ENCODE measurements around the gene TBC1D9B. TPM values are rescaled to one million over a fixed set of nuclear protein-coding genes. Genes with fewer than 3 reads are reported as not detected.

Gene TBC1D9B
- total and polyA plus RNA-seq, 2 of the 13 experiments (the other 11 are each of a cell fraction or from before 2014, with no cell fraction given), result 35.0 to 50.0 TPM

DNA sequence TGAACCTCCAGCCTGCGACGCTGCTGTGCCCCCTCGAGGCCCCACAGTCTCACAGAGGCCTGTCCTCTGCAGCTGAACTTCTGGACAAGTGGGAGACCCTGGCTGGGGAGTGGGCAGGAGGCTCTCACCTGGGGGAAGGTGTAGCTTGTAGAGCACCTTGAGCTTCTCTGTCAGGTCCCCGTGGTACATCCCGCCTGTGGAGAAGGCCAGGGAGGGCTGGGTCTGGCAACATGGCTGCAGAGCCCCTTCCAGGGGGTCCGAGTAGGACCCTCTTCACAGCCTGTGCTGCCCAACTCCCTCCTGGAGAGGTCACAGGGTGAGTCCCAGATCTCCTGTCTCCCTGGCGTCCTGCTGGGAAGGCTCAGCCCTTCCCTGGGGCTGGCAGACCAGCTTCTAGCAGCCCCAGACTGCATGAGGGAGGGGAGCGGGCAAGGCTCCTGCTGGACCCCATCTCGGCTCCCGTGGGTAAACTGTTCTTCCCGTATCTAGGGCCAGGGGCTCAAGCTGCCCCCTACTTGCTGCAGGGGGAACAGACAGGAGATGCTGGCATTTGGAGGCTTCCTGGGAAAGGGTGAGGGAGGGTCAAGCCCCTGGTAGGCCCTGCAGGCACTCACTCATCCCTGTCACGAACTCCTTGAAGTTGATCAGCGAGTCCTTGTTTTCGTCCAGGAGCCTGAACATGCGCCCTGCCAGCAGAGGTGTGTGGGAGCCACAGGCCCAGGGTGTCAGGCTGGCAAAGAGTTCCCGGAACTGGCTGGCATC lies 37.9 kb downstream of the TBC1D9B start:
- POLR2A ChIA-PET, result no interaction called here
- no peak overlapping the region for H3K4me2 ChIP-seq (ENCODE audit: low read depth, low read length)
- H3K9me3 ChIP-seq (ENCODE audit: low read length), result no peaks in the 10 kb centered on the region
- in situ Hi-C loops (cut with HindIII; ENCODE audit: extremely low pct_ligation_motif_present, low pct_unique_long_range_greater_than_20kb), result no loop called here
- H3K36me3 ChIP-seq (replicated peaks in 1 of 2; ENCODE audit: control insufficient read depth in 1 of 2, insufficient read depth in 2 of 2, low read length in 2 of 2), result peaks cover 28 to 44% of the 10 kb centered on the region in 2 experiments; a peak in 4 of 5 replicates
- H3K4me3 ChIP-seq (replicated peaks in 1 of 3; ENCODE audit: insufficient read depth in 1 of 3, low read depth in 2 of 3, low read length in 3 of 3), result no peak overlapping the region
- ATAC-seq, result no peak
- no peak for DNase-seq (ENCODE audit: low spot score)
- FAIRE-seq, result no peak
- no peak overlapping the region for H3K27ac ChIP-seq (ENCODE audit: extremely low read length, insufficient read depth, low read length)
- CTCF ChIA-PET (ENCODE audit: low intra/inter-chr PET ratio, low total read pairs), result no interaction called here
- no peak overlapping the region for H2AFZ ChIP-seq (ENCODE audit: low read length)
- H3K79me2 ChIP-seq (ENCODE audit: insufficient read depth, low read length), result no peaks in the 10 kb centered on the region
- no TSS peak for BruUV-seq (replicated peaks)
- H3K27me3 ChIP-seq (ENCODE audit: control insufficient read depth in 1 of 2, insufficient read depth in 2 of 2, low read length in 2 of 2), result no peaks in the 10 kb centered on the region
- H4K20me1 ChIP-seq (ENCODE audit: insufficient read depth, low read length), result no peaks in the 10 kb centered on the region
- 95% methylated on average over 10 of the region's 16 CpGs for WGBS (ENCODE audit: low lambda C conversion rate)
- intact Hi-C loops (cut with micrococcal nuclease; ENCODE audit: unreplicated experiment), result loop anchor here (5.0 kb wide), 1 partner anchor 1272 kb away; no protein-coding TSS in a partner anchor
- H3K4me1 ChIP-seq (ENCODE audit: insufficient read depth, low read length), result no peaks in the 10 kb centered on the region
- no peak overlapping the region for H3K9ac ChIP-seq (ENCODE audit: insufficient read depth, low read depth, low read length)
- TF ChIP-seq, protein P1, sequence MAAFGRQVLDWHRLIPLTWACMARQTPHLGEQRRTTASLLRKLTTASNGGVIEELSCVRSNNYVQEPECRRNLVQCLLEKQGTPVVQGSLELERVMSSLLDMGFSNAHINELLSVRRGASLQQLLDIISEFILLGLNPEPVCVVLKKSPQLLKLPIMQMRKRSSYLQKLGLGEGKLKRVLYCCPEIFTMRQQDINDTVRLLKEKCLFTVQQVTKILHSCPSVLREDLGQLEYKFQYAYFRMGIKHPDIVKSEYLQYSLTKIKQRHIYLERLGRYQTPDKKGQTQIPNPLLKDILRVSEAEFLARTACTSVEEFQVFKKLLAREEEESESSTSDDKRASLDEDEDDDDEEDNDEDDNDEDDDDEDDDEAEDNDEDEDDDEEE (CRISPR knock-in tag; IDR thresholded peaks at IDR 0.05), result no peak
- TF ChIP-seq CENPBD1 (CRISPR knock-in tag; IDR thresholded peaks at IDR 0.05; ENCODE audit: borderline replicate concordance, low read depth) (no peak), HNF4G (IDR thresholded peaks at IDR 0.05; ENCODE audit: borderline replicate concordance, low read depth, low read length) (no peak), HNF4G (CRISPR knock-in tag; IDR thresholded peaks at IDR 0.05; ENCODE audit: borderline replicate concordance, low read depth) (no peak), ZBTB39 (CRISPR knock-in tag; IDR thresholded peaks at IDR 0.05) (no peak), MXD1 (CRISPR knock-in tag; IDR thresholded peaks at IDR 0.05) (no peak), ZNF460 (CRISPR knock-in tag; IDR thresholded peaks at IDR 0.05; ENCODE audit: borderline replicate concordance) (no peak), NR0B2 (CRISPR knock-in tag; IDR thresholded peaks at IDR 0.05) (no peak), ZNF777 (CRISPR knock-in tag; IDR thresholded peaks at IDR 0.05) (no peak), YEATS4 (CRISPR knock-in tag; IDR thresholded peaks at IDR 0.05; ENCODE audit: borderline replicate concordance) (no peak), RFX3 (CRISPR knock-in tag; IDR thresholded peaks at IDR 0.05) (no peak), ZNF17 (CRISPR knock-in tag; IDR thresholded peaks at IDR 0.05) (no peak), RCOR2 (CRISPR knock-in tag; IDR thresholded peaks at IDR 0.05) (no peak), RFX1 (IDR thresholded peaks at IDR 0.05) (no peak), NFE2L2 (IDR thresholded peaks at IDR 0.05; ENCODE audit: low read length) (no peak)
- TF ChIP-seq, protein P2, sequence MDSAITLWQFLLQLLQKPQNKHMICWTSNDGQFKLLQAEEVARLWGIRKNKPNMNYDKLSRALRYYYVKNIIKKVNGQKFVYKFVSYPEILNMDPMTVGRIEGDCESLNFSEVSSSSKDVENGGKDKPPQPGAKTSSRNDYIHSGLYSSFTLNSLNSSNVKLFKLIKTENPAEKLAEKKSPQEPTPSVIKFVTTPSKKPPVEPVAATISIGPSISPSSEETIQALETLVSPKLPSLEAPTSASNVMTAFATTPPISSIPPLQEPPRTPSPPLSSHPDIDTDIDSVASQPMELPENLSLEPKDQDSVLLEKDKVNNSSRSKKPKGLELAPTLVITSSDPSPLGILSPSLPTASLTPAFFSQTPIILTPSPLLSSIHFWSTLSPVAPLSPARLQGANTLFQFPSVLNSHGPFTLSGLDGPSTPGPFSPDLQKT (CRISPR knock-in tag; IDR thresholded peaks at IDR 0.05; ENCODE audit: borderline replicate concordance), result no peak
- TF ChIP-seq, protein P3, sequence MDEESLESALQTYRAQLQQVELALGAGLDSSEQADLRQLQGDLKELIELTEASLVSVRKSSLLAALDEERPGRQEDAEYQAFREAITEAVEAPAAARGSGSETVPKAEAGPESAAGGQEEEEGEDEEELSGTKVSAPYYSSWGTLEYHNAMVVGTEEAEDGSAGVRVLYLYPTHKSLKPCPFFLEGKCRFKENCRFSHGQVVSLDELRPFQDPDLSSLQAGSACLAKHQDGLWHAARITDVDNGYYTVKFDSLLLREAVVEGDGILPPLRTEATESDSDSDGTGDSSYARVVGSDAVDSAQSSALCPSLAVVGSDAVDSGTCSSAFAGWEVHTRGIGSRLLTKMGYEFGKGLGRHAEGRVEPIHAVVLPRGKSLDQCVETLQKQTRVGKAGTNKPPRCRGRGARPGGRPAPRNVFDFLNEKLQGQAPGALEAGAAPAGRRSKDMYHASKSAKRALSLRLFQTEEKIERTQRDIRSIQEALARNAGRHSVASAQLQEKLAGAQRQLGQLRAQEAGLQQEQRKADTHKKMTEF (CRISPR knock-in tag; IDR thresholded peaks at IDR 0.05), result no peak

Measured in HepG2 (cell line).